Vagina (tissue), 2 donors: ENCODE results near the gene RAPGEFL1. TPM values are rescaled to one million over a fixed set of nuclear protein-coding genes. Genes with fewer than 3 reads are reported as not detected.

Experiments
- DNase-seq, 2 donors: peaks; one replicate each; pipeline ENCODE4 v3.0.0-alpha.2; 2017; ENCODE audit errors: extremely low spot score in 2 of 2
- H3K27ac ChIP-seq: fragments of 200-600 bp; sonication (generic); one replicate; pipeline ENCODE4 v1.5.1; 2019
- H3K27me3 ChIP-seq: fragments of 200-600 bp; sonication (generic); one replicate; pipeline ENCODE4 v1.5.1; 2019
- H3K36me3 ChIP-seq, 2 donors: fragments of 200-600 bp; sonication (generic); one replicate each; pipeline ENCODE4 v1.5.1; 2017 to 2019
- H3K4me1 ChIP-seq: fragments of 200-600 bp; sonication (generic); one replicate; pipeline ENCODE4 v1.5.1; 2019
- H3K4me3 ChIP-seq, 2 donors: fragments of 200-600 bp; sonication (generic); 1 replicate in 1 of 2; 2 replicates in 1 of 2; pipeline ENCODE4 v1.5.1; 2016 to 2019
- H3K9me3 ChIP-seq: fragments of 200-600 bp; sonication (generic); one replicate; pipeline ENCODE4 v1.5.1; 2019
- POLR2A ChIP-seq, 2 donors: fragments of 450-650 bp; IDR thresholded peaks; one replicate each; pipeline ENCODE4 v1.6.1; 2017; ENCODE audit warnings: antibody characterized with exemption in 2 of 2, mild to moderate bottlenecking in 2 of 2, moderate library complexity in 2 of 2
- POLR2AphosphoS5 ChIP-seq, 2 donors: sonication (generic); formaldehyde crosslinking; IDR thresholded peaks; one replicate each; pipeline ENCODE4 v1.9.0; 2017; ENCODE audit warnings: antibody characterized with exemption in 2 of 2, mild to moderate bottlenecking in 2 of 2, low read depth in 1 of 2; ENCODE audit not compliant: insufficient read depth in 1 of 2
- intact Hi-C: fragments of 100-400 bp; cut with DNase I; formaldehyde crosslinking; loops from one replicate; pipeline ENCODE4 v1.15.1; 2023
- total RNA-seq: library from RNA; depleted of rRNA; stranded (reverse); fragments of >200 nt; gene quantifications from one replicate; pipeline ENCODE4 v1.2.3, GENCODE V29; 2016
- TF ChIP-seq, protein P1 (sequence below), 3 experiments: fragments of 450-650 bp in 2 of 3; fragments of 200-600 bp in 1 of 3; sonication (generic) in 1 of 3; IDR thresholded peaks; one replicate each; pipeline ENCODE4 v1.5.1; 2017 to 2019; ENCODE audit warnings: antibody characterized with exemption in 3 of 3, mild to moderate bottlenecking in 2 of 3, moderate library complexity in 2 of 3

The RAPGEFL1 gene
- total RNA-seq, 1 donor from 2014 or later: 144 TPM

GRCh38 chr17:40167685-40168261 lies 9.5 kb upstream of the RAPGEFL1 start:
- no peaks in the 10 kb centered on the region for H3K9me3 ChIP-seq
- H3K4me1 ChIP-seq: no peaks in the 10 kb centered on the region
- intact Hi-C loops: loop anchor here (2.0 to 5.0 kb wide), 2 partner anchors 55 to 150 kb away; partner anchors contain the start of gene CSF3
- no peaks in the 10 kb centered on the region for H3K27me3 ChIP-seq
- H3K36me3 ChIP-seq: peaks cover 0 to 72% of the 10 kb centered on the region in 2 donors
- peak overlapping the region; percentile 60 for H3K27ac ChIP-seq
- TF ChIP-seq POLR2AphosphoS5 (IDR thresholded peaks at IDR 0.05; ENCODE audit: insufficient read depth in 1 of 2, low read depth in 1 of 2) (no peak), POLR2A (IDR thresholded peaks at IDR 0.05) (no peak)
- TF ChIP-seq, protein P1, sequence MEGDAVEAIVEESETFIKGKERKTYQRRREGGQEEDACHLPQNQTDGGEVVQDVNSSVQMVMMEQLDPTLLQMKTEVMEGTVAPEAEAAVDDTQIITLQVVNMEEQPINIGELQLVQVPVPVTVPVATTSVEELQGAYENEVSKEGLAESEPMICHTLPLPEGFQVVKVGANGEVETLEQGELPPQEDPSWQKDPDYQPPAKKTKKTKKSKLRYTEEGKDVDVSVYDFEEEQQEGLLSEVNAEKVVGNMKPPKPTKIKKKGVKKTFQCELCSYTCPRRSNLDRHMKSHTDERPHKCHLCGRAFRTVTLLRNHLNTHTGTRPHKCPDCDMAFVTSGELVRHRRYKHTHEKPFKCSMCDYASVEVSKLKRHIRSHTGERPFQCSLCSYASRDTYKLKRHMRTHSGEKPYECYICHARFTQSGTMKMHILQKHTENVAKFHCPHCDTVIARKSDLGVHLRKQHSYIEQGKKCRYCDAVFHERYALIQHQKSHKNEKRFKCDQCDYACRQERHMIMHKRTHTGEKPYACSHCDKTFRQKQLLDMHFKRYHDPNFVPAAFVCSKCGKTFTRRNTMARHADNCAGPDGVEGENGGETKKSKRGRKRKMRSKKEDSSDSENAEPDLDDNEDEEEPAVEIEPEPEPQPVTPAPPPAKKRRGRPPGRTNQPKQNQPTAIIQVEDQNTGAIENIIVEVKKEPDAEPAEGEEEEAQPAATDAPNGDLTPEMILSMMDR (IDR thresholded peaks at IDR 0.05): no peak
- no peak overlapping the region for H3K4me3 ChIP-seq
- DNase-seq: no peak

- Histone ChIP-seq H3K27me3 (no peaks in the 10 kb centered on the region), H3K27ac (peak overlapping the region; percentile 60), H3K36me3 (peaks cover 0 to 66% of the 10 kb centered on the region in 2 donors), H3K4me3 (no peak overlapping the region), H3K9me3 (no peaks in the 10 kb centered on the region), H3K4me1 (no peaks in the 10 kb centered on the region)
- DNase-seq: no peak
- intact Hi-C loops: loop anchor here (2.0 to 5.0 kb wide), 2 partner anchors 56 to 151 kb away; partner anchors contain the start of gene CSF3
- TF ChIP-seq POLR2A (IDR thresholded peaks at IDR 0.05) (no peak), POLR2AphosphoS5 (IDR thresholded peaks at IDR 0.05; ENCODE audit: insufficient read depth in 1 of 2, low read depth in 1 of 2) (peak in 1 of 2 donors; percentile 83)
- TF ChIP-seq, protein P1 (IDR thresholded peaks at IDR 0.05): peak; percentile 54 to 91 (median 77)
Observed at GRCh38 chr17:40168262-40168832, 8.9 kb upstream of the RAPGEFL1 start.

DNA sequence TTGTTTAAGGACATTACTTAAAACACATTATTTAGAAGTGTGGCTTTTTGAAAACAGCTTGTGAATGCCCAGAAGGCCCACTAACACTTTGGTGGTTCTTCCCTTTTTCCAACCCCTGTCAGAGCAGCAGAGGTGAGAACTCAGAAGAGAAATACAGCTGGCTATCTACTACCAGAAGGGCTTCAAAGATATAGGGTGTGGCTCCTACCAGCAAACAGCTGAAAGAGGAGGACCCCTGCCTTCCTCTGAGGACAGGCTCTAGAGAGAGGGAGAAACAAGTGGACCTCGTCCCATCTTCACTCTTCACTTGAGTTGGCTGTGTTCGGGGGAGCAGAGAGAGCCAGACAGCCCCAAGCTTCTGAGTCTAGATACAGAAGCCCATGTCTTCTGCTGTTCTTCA lies 6.9 kb upstream of the RAPGEFL1 start:
- Histone ChIP-seq H3K36me3 (peaks cover 0 to 61% of the 10 kb centered on the region in 2 donors), H3K9me3 (no peaks in the 10 kb centered on the region), H3K27ac (no peak overlapping the region), H3K4me3 (no peak overlapping the region), H3K4me1 (no peaks in the 10 kb centered on the region), H3K27me3 (no peaks in the 10 kb centered on the region)
- no peak for TF ChIP-seq POLR2A (IDR thresholded peaks at IDR 0.05)
- TF ChIP-seq, protein P1 (IDR thresholded peaks at IDR 0.05): no peak
- no peak for TF ChIP-seq POLR2AphosphoS5 (IDR thresholded peaks at IDR 0.05; ENCODE audit: insufficient read depth in 1 of 2, low read depth in 1 of 2)
- no peak for DNase-seq
- intact Hi-C loops: loop anchor here (10.0 kb wide), 1 partner anchor 106 kb away; the partner anchor contains the start of gene THRA

DNA sequence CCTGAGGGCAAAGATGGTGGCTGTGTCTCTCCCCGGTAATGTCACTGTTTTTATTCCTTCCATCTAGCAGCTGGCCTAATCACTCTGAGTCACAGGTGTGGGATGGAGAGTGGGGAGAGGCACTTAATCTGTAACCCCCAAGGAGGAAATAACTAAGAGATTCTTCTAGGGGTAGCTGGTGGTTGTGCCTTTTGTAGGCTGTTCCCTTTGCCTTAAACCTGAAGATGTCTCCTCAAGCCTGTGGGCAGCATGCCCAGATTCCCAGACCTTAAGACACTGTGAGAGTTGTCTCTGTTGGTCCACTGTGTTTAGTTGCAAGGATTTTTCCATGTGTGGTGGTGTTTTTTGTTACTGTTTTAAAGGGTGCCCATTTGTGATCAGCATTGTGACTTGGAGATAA lies 5.5 kb upstream of the RAPGEFL1 start:
- no peak for DNase-seq
- Histone ChIP-seq H3K4me3 (no peak overlapping the region), H3K27ac (no peak overlapping the region), H3K9me3 (no peaks in the 10 kb centered on the region), H3K27me3 (no peaks in the 10 kb centered on the region), H3K36me3 (peaks cover 0 to 53% of the 10 kb centered on the region in 2 donors), H3K4me1 (peaks cover 10% of the 10 kb centered on the region)
- TF ChIP-seq POLR2A (IDR thresholded peaks at IDR 0.05): no peak
- intact Hi-C loops: loop anchor here (10.0 kb wide), 1 partner anchor 107 kb away; the partner anchor contains the start of gene THRA

- no peak overlapping the region for H3K27ac ChIP-seq
- H3K4me3 ChIP-seq: no peak overlapping the region
- no peak for DNase-seq
- H3K36me3 ChIP-seq: peaks cover 0 to 38% of the 10 kb centered on the region in 2 donors
- no peaks in the 10 kb centered on the region for H3K27me3 ChIP-seq
- intact Hi-C loops: loop anchor here (10.0 kb wide), 1 partner anchor 108 kb away; the partner anchor contains the start of gene THRA
- TF ChIP-seq, protein P1 (IDR thresholded peaks at IDR 0.05): no peak
- TF ChIP-seq POLR2AphosphoS5 (IDR thresholded peaks at IDR 0.05; ENCODE audit: insufficient read depth in 1 of 2, low read depth in 1 of 2) (no peak), POLR2A (IDR thresholded peaks at IDR 0.05) (no peak)
- no peaks in the 10 kb centered on the region for H3K9me3 ChIP-seq
- peaks cover 23% of the 10 kb centered on the region for H3K4me1 ChIP-seq
Observed at GRCh38 chr17:40173091-40173777, 4.0 kb upstream of the RAPGEFL1 start.
